Right lobe of liver (tissue), 4 donors: Measurements from ENCODE around the gene LMAN2L.

Experiments
- POLR2A ChIP-seq: fragments of 450-650 bp; IDR thresholded peaks from one replicate; pipeline ENCODE4 v1.6.1; 2017; ENCODE audit warnings: antibody characterized with exemption, mild to moderate bottlenecking
- TF ChIP-seq, protein P1 (sequence below), 4 donors: fragments of 200-600 bp in 3 of 4; fragments of 450-650 bp in 1 of 4; IDR thresholded peaks; one replicate each; pipeline versions ENCODE4 v1.5.1 to v1.8.0; 2016 to 2022; ENCODE audit warnings: antibody characterized with exemption in 4 of 4, mild to moderate bottlenecking in 2 of 4
- donor health status: DM: no; HTN: no; CAD: no.
- donor health status: DM: no; HTN: no; CAD: no.
- donor health status: DM: no; HTN: yes; CAD: no.

DNA sequence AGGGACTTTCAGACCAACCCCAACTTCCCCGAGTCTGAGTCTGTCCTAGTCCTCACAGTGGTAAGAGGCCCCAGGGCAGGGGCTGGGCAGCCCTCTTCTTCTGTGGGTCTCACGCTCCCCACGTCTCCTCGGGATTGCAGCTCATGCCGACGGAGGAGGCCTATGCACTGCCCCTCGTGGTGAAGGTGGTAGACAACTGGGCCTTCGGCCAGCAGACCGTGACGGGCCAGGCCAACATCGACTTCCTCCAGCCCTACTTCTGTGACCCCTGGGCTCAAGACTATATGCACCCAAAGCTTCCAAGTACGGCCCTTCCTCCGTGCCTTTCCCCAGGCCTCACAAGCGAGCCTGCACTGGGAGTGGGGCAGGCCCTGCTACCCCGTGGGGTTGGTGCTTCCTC is 44.3 kb downstream of the LMAN2L start:
- TF ChIP-seq POLR2A = no peak
- TF ChIP-seq, protein P1, sequence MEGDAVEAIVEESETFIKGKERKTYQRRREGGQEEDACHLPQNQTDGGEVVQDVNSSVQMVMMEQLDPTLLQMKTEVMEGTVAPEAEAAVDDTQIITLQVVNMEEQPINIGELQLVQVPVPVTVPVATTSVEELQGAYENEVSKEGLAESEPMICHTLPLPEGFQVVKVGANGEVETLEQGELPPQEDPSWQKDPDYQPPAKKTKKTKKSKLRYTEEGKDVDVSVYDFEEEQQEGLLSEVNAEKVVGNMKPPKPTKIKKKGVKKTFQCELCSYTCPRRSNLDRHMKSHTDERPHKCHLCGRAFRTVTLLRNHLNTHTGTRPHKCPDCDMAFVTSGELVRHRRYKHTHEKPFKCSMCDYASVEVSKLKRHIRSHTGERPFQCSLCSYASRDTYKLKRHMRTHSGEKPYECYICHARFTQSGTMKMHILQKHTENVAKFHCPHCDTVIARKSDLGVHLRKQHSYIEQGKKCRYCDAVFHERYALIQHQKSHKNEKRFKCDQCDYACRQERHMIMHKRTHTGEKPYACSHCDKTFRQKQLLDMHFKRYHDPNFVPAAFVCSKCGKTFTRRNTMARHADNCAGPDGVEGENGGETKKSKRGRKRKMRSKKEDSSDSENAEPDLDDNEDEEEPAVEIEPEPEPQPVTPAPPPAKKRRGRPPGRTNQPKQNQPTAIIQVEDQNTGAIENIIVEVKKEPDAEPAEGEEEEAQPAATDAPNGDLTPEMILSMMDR (IDR thresholded peaks at IDR 0.05) = no peak
